ENCODE data around the gene ACAA1. TPM values are rescaled to one million over a fixed set of nuclear protein-coding genes. Genes with fewer than 3 reads are reported as not detected.
A peak's percentile ranks its signal among the peaks of the same experiment; 100 is the strongest.

The ACAA1 gene
- total RNA-seq (10 to 100 TPM; 70.7 to 97.1 (median 90.8) TPM), total RNA-seq (12.9 to 68.3 (median 42.9) reads per million in 29 experiments)
- total RNA-seq (2013): 46.8 TPM

GRCh38 chr3:38136777-38137614 is at the start of gene ACAA1:
TSS of gene ACAA1 (minus strand) at chr3:38137127. CDS start at chr3:38137035, 92 bp downstream.
- no peaks in the 10 kb centered on the region for H3K27me3 ChIP-seq (replicated peaks in 1 of 2; ENCODE audit: control insufficient read depth in 2 of 2, extremely low read depth in 1 of 2, insufficient read depth in 2 of 2, low read length in 1 of 2)
- H3K27ac Mint-ChIP-seq: peak within 1 kb of the TSS; percentile 99 to 100
- no peaks in the 10 kb centered on the region for H3K9me3 ChIP-seq
- H3K4me1 Mint-ChIP-seq: peaks cover 71 to 76% (median 76%) of the 10 kb centered on the region in 3 donors
- H3K4me1 ChIP-seq (ENCODE audit: control insufficient read depth in 1 of 2, extremely low read depth in 1 of 2, insufficient read depth in 2 of 2, low read length in 2 of 2): peaks cover 16 to 70% of the 10 kb centered on the region in 2 experiments
- H3K9me3 Mint-ChIP-seq: no peaks in the 10 kb centered on the region
- ChIA-PET CTCF (interaction anchor here (0.5 to 2.1 kb wide), 7 partner anchors 27 to 355 kb away, joined by 3 to 24 read pairs (median 4); partner anchors contain the start of genes OXSR1 (in 1 of the 2) and XYLB (in 1 of the 2)), POLR2A (interaction anchor here (1.0 to 2.7 kb wide), 3 partner anchors 27 to 98 kb away, joined by 3 to 22 read pairs (median 15); partner anchors contain the start of genes OXSR1 (in 2 of the 2) and DLEC1 (in 1 of the 2))
- under 1% methylated on average over 66 of the region's 66 CpGs for WGBS (ENCODE audit: insufficient coverage)
- H3K27me3 Mint-ChIP-seq: no peaks in the 10 kb centered on the region
- H3K4me3 Mint-ChIP-seq: peak within 1 kb of the TSS; percentile 89 to 97 (median 96)
- DNase-seq: peak; percentile 90 to 98 (median 96)
- H3K4me3 ChIP-seq (ENCODE audit: control insufficient read depth in 1 of 2, extremely low read depth in 1 of 2, low read length in 1 of 2): peak within 1 kb of the TSS; percentile 93 to 98
- peaks cover 4 to 38% of the 10 kb centered on the region in 2 donors for H3K36me3 ChIP-seq (ENCODE audit: control insufficient read depth in 2 of 2, extremely low read depth in 1 of 2, insufficient read depth in 1 of 2, low read length in 1 of 2)
- peak within 1 kb of the TSS; percentile 92 for H3K27ac ChIP-seq (ENCODE audit: low read length)
- H3K36me3 Mint-ChIP-seq: peaks cover 18% of the 10 kb centered on the region
- peak; percentile 88 to 91 (median 90) for ATAC-seq (replicated peaks in 1 of 4)

- DNase-seq (no peak), ATAC-seq (replicated peaks in 1 of 4) (no peak)
- Histone ChIP-seq H3K9me3 (no peaks in the 10 kb centered on the region), H3K36me3 (ENCODE audit: control insufficient read depth in 2 of 2, extremely low read depth in 1 of 2, insufficient read depth in 1 of 2, low read length in 1 of 2) (peaks cover 0 to 4% of the 10 kb centered on the region in 2 donors), H3K27me3 (replicated peaks in 1 of 2; ENCODE audit: control insufficient read depth in 2 of 2, extremely low read depth in 1 of 2, insufficient read depth in 2 of 2, low read length in 1 of 2) (no peaks in the 10 kb centered on the region), H3K4me1 (ENCODE audit: control insufficient read depth in 1 of 2, extremely low read depth in 1 of 2, insufficient read depth in 2 of 2, low read length in 2 of 2) (peaks cover 9 to 17% of the 10 kb centered on the region in 2 experiments), H3K27ac (ENCODE audit: low read length) (no peak overlapping the region), H3K4me3 (ENCODE audit: control insufficient read depth in 1 of 2, extremely low read depth in 1 of 2, low read length in 1 of 2) (no peak overlapping the region)
- Mint-ChIP-seq H3K4me3 (no peak overlapping the region), H3K9me3 (no peaks in the 10 kb centered on the region), H3K36me3 (peaks cover 17% of the 10 kb centered on the region), H3K4me1 (peaks cover 45 to 72% (median 52%) of the 10 kb centered on the region in 3 donors), H3K27ac (peak overlapping the region; percentile 33 to 53), H3K27me3 (no peaks in the 10 kb centered on the region)
- ChIA-PET POLR2A (no interaction called here), CTCF (no interaction called here)
- WGBS (ENCODE audit: insufficient coverage): no CpG with 5 or more reads among the region's 2 CpGs
Measured at GRCh38 chr3:38177181-38177580, 40.3 kb upstream of the ACAA1 start.

GRCh38 chr3:38173834-38174418 is 37.0 kb upstream of the ACAA1 start:
- Mint-ChIP-seq H3K27ac (peak overlapping the region; percentile 40 to 60), H3K36me3 (peaks cover 6% of the 10 kb centered on the region), H3K27me3 (no peaks in the 10 kb centered on the region), H3K4me3 (peak overlapping the region; percentile 17 to 62 (median 31)), H3K9me3 (no peaks in the 10 kb centered on the region), H3K4me1 (peaks cover 66 to 74% (median 68%) of the 10 kb centered on the region in 3 donors)
- H3K27me3 ChIP-seq (replicated peaks in 1 of 2; ENCODE audit: control insufficient read depth in 2 of 2, extremely low read depth in 1 of 2, insufficient read depth in 2 of 2, low read length in 1 of 2): no peaks in the 10 kb centered on the region
- peak in 3 of 4 experiments; percentile 30 to 58 (median 55) for ATAC-seq (replicated peaks in 1 of 4)
- H3K27ac ChIP-seq (ENCODE audit: low read length): no peak overlapping the region
- H3K36me3 ChIP-seq (ENCODE audit: control insufficient read depth in 2 of 2, extremely low read depth in 1 of 2, insufficient read depth in 1 of 2, low read length in 1 of 2): peaks cover 0 to 2% of the 10 kb centered on the region in 2 donors
- H3K9me3 ChIP-seq: no peaks in the 10 kb centered on the region
- DNase-seq: no peak
- WGBS (ENCODE audit: insufficient coverage): 39% methylated on average over 3 of the region's 5 CpGs
- H3K4me1 ChIP-seq (ENCODE audit: control insufficient read depth in 1 of 2, extremely low read depth in 1 of 2, insufficient read depth in 2 of 2, low read length in 2 of 2): peaks cover 9 to 14% of the 10 kb centered on the region in 2 experiments
- H3K4me3 ChIP-seq (ENCODE audit: control insufficient read depth in 1 of 2, extremely low read depth in 1 of 2, low read length in 1 of 2): no peak overlapping the region
- POLR2A ChIA-PET: interaction anchor here in 1 of 2 donors (1.5 kb wide), 1 partner anchor 9 kb away, joined by 3 read pairs; the partner anchor contains the start of gene OXSR1
- CTCF ChIA-PET: no interaction called here

GRCh38 chr3:38171622-38172021 is 34.7 kb upstream of the ACAA1 start:
- no CpG with 5 or more reads among the region's 2 CpGs for WGBS (ENCODE audit: insufficient coverage)
- no peaks in the 10 kb centered on the region for H3K36me3 ChIP-seq (ENCODE audit: control insufficient read depth in 2 of 2, extremely low read depth in 1 of 2, insufficient read depth in 1 of 2, low read length in 1 of 2)
- ATAC-seq (replicated peaks in 1 of 4): no peak
- no peak overlapping the region for H3K4me3 Mint-ChIP-seq
- no peaks in the 10 kb centered on the region for H3K9me3 Mint-ChIP-seq
- H3K4me1 ChIP-seq (ENCODE audit: control insufficient read depth in 1 of 2, extremely low read depth in 1 of 2, insufficient read depth in 2 of 2, low read length in 2 of 2): peaks cover 18 to 19% of the 10 kb centered on the region in 2 experiments
- H3K9me3 ChIP-seq: no peaks in the 10 kb centered on the region
- no peak for DNase-seq
- no peaks in the 10 kb centered on the region for H3K27me3 Mint-ChIP-seq
- no peak overlapping the region for H3K27ac Mint-ChIP-seq
- CTCF ChIA-PET: interaction anchor here in 1 of 2 donors (0.7 kb wide), 1 partner anchor 19 kb away, joined by 3 read pairs; no protein-coding TSS in a partner anchor
- no peak overlapping the region for H3K4me3 ChIP-seq (ENCODE audit: control insufficient read depth in 1 of 2, extremely low read depth in 1 of 2, low read length in 1 of 2)
- H3K27me3 ChIP-seq (replicated peaks in 1 of 2; ENCODE audit: control insufficient read depth in 2 of 2, extremely low read depth in 1 of 2, insufficient read depth in 2 of 2, low read length in 1 of 2): no peaks in the 10 kb centered on the region
- peaks cover 3% of the 10 kb centered on the region for H3K36me3 Mint-ChIP-seq
- POLR2A ChIA-PET: interaction anchor here in 1 of 2 donors (0.5 kb wide), 1 partner anchor 903 kb away, joined by 3 read pairs; no protein-coding TSS in a partner anchor
- H3K27ac ChIP-seq (ENCODE audit: low read length): no peak overlapping the region
- peaks cover 80 to 83% (median 83%) of the 10 kb centered on the region in 3 donors for H3K4me1 Mint-ChIP-seq

- Mint-ChIP-seq H3K9me3 (no peaks in the 10 kb centered on the region), H3K36me3 (peaks cover 3% of the 10 kb centered on the region), H3K27me3 (no peaks in the 10 kb centered on the region), H3K27ac (no peak overlapping the region), H3K4me1 (peaks cover 87 to 89% (median 87%) of the 10 kb centered on the region in 3 donors), H3K4me3 (no peak overlapping the region)
- no peak for DNase-seq
- Histone ChIP-seq H3K9me3 (no peaks in the 10 kb centered on the region), H3K4me3 (ENCODE audit: control insufficient read depth in 1 of 2, extremely low read depth in 1 of 2, low read length in 1 of 2) (no peak overlapping the region), H3K27me3 (replicated peaks in 1 of 2; ENCODE audit: control insufficient read depth in 2 of 2, extremely low read depth in 1 of 2, insufficient read depth in 2 of 2, low read length in 1 of 2) (no peaks in the 10 kb centered on the region), H3K27ac (ENCODE audit: low read length) (no peak overlapping the region), H3K4me1 (ENCODE audit: control insufficient read depth in 1 of 2, extremely low read depth in 1 of 2, insufficient read depth in 2 of 2, low read length in 2 of 2) (peaks cover 22 to 28% of the 10 kb centered on the region in 2 experiments), H3K36me3 (ENCODE audit: control insufficient read depth in 2 of 2, extremely low read depth in 1 of 2, insufficient read depth in 1 of 2, low read length in 1 of 2) (no peaks in the 10 kb centered on the region)
- ChIA-PET CTCF (no interaction called here), POLR2A (no interaction called here)
- WGBS (ENCODE audit: insufficient coverage): 100% methylated on average over 2 of the region's 4 CpGs
- ATAC-seq (replicated peaks in 1 of 4): no peak
Measured at GRCh38 chr3:38170722-38171121, 33.8 kb upstream of the ACAA1 start.

GRCh38 chr3:38169027-38169317 is 32.0 kb upstream of the ACAA1 start:
- peak overlapping the region in 1 of 2 donors; percentile 36 for H3K27ac Mint-ChIP-seq
- DNase-seq: no peak

More at GRCh38 chr3:38169027-38169317, 32.0 kb upstream of the ACAA1 start:
- H3K9me3 Mint-ChIP-seq: no peaks in the 10 kb centered on the region
- H3K27me3 ChIP-seq (replicated peaks in 1 of 2; ENCODE audit: control insufficient read depth in 2 of 2, extremely low read depth in 1 of 2, insufficient read depth in 2 of 2, low read length in 1 of 2): no peaks in the 10 kb centered on the region
- no peak overlapping the region for H3K4me3 ChIP-seq (ENCODE audit: control insufficient read depth in 1 of 2, extremely low read depth in 1 of 2, low read length in 1 of 2)
- H3K36me3 ChIP-seq (ENCODE audit: control insufficient read depth in 2 of 2, extremely low read depth in 1 of 2, insufficient read depth in 1 of 2, low read length in 1 of 2): no peaks in the 10 kb centered on the region
- ChIA-PET POLR2A (no interaction called here), CTCF (interaction anchor here in 1 of 2 donors (0.7 kb wide), 1 partner anchor 25 kb away, joined by 9 read pairs; no protein-coding TSS in a partner anchor)
- H3K36me3 Mint-ChIP-seq: peaks cover 3% of the 10 kb centered on the region
- no peak overlapping the region for H3K27ac ChIP-seq (ENCODE audit: low read length)
- H3K9me3 ChIP-seq: no peaks in the 10 kb centered on the region
- H3K4me1 ChIP-seq (ENCODE audit: control insufficient read depth in 1 of 2, extremely low read depth in 1 of 2, insufficient read depth in 2 of 2, low read length in 2 of 2): peaks cover 24 to 31% of the 10 kb centered on the region in 2 experiments
- no peaks in the 10 kb centered on the region for H3K27me3 Mint-ChIP-seq
- peak overlapping the region in 1 of 3 donors; percentile 9 for H3K4me3 Mint-ChIP-seq
- ATAC-seq (replicated peaks in 1 of 4): no peak
- WGBS (ENCODE audit: insufficient coverage): no CpG with 5 or more reads among the region's 1 CpG
- peaks cover 80 to 89% (median 87%) of the 10 kb centered on the region in 3 donors for H3K4me1 Mint-ChIP-seq
